ENCODE results near the gene RIN2. TPM values are rescaled to one million over a fixed set of nuclear protein-coding genes. Genes with fewer than 3 reads are reported as not detected.

Gene RIN2, protein sequence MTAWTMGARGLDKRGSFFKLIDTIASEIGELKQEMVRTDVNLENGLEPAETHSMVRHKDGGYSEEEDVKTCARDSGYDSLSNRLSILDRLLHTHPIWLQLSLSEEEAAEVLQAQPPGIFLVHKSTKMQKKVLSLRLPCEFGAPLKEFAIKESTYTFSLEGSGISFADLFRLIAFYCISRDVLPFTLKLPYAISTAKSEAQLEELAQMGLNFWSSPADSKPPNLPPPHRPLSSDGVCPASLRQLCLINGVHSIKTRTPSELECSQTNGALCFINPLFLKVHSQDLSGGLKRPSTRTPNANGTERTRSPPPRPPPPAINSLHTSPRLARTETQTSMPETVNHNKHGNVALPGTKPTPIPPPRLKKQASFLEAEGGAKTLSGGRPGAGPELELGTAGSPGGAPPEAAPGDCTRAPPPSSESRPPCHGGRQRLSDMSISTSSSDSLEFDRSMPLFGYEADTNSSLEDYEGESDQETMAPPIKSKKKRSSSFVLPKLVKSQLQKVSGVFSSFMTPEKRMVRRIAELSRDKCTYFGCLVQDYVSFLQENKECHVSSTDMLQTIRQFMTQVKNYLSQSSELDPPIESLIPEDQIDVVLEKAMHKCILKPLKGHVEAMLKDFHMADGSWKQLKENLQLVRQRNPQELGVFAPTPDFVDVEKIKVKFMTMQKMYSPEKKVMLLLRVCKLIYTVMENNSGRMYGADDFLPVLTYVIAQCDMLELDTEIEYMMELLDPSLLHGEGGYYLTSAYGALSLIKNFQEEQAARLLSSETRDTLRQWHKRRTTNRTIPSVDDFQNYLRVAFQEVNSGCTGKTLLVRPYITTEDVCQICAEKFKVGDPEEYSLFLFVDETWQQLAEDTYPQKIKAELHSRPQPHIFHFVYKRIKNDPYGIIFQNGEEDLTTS
- total RNA-seq (2016; rRNA removed; fragmentation: Illumina TruSeq; extraction: Trizol) (2.4 and 2.5 TPM in 2 replicates), polyA plus RNA-seq (2011; rRNA removed) (5.1 and 6.3 TPM in 2 replicates), polyA minus RNA-seq (2011; rRNA and poly(A)+ RNA removed; ENCODE audit: low replicate concordance) (10.0 and 31.5 TPM in 2 replicates), Bru-seq, nascent RNA (percentile 44 among the genes with signal in this experiment), BruChase-seq, experiment 1, labeled RNA remaining after a 6-hour chase (percentile 41 among the genes with signal in this experiment), BruChase-seq, experiment 2, labeled RNA remaining after a 2-hour chase (percentile 43 among the genes with signal in this experiment)
- total RNA-seq (2016; cell fraction: cytosol; rRNA removed; fragmentation: Illumina TruSeq; extraction: Trizol; ENCODE audit: low read depth), result 0.97 and 1.3 TPM in 2 replicates
- total RNA-seq (2016; cell fraction: insoluble cytoplasmic fraction; rRNA removed; fragmentation: Illumina TruSeq; extraction: Trizol), result 2.5 and 2.7 TPM in 2 replicates
- total RNA-seq (2016; cell fraction: membrane; rRNA removed; fragmentation: Illumina TruSeq; extraction: Trizol), result 2.7 and 3.4 TPM in 2 replicates
- total RNA-seq (2016; cell fraction: nucleus; rRNA removed; fragmentation: Illumina TruSeq; extraction: Trizol), result 2.6 and 4.1 TPM in 2 replicates
- 2.9 and 3.5 TPM in 2 replicates for polyA plus RNA-seq (2011; cell fraction: cytosol; rRNA removed)
- 7.6 and 9.1 TPM in 2 replicates for polyA plus RNA-seq (2011; cell fraction: nucleus; rRNA removed)
- polyA plus RNA-seq (2012), result 8.9 and 11.8 TPM in 2 replicates
- polyA plus RNA-seq (2016; cell fraction: cytosol; fragmentation: Illumina TruSeq; extraction: Trizol; ENCODE audit: low read depth), result 1.6 TPM in 2 replicates
- polyA plus RNA-seq (2016; cell fraction: insoluble cytoplasmic fraction; fragmentation: Illumina TruSeq; extraction: Trizol; ENCODE audit: low read depth), result 1.5 and 1.8 TPM in 2 replicates
- 2.1 and 2.3 TPM in 2 replicates for polyA plus RNA-seq (2016; cell fraction: membrane; fragmentation: Illumina TruSeq; extraction: Trizol; ENCODE audit: low read depth)
- 2.1 and 2.4 TPM in 2 replicates for polyA plus RNA-seq (2016; cell fraction: nucleus; fragmentation: Illumina TruSeq; extraction: Trizol; ENCODE audit: insufficient read depth, low read depth)
- 7.6 and 13.8 TPM in 2 replicates for polyA minus RNA-seq (2011; cell fraction: cytosol; rRNA and poly(A)+ RNA removed)
- polyA minus RNA-seq (2011; cell fraction: nucleus; rRNA and poly(A)+ RNA removed), result 28.8 and 31.8 TPM in 2 replicates
- long read RNA-seq, experiment 1, partial matches to known transcripts, result 1 of 8 reads
- long read RNA-seq, experiment 1, other reads (novel, unspliced or antisense), result 7 of 8 reads
- long read RNA-seq, experiment 2, partial matches to known transcripts, result 3 of 11 reads
- long read RNA-seq, experiment 2, other reads (novel, unspliced or antisense), result 8 of 11 reads

DNA sequence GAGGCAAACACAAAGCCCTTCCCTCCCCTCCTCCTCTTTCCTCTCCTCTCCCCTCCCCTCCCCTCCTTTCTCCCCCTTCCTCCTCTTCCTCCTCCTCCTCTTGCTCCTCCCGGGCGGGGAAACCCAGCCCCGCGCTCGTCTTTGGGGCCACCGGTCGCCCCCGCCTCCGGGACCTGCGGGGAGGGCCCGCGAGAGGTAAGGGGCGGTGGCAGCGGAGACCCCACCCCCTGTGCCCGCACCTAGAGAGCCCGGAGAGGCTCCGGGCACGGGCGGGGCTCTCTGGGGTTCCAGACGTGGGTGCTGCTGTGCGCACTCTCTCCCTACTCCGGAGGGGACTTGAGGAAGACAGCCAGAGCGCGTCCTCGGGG, at the start of gene RIN2:
Gene RIN2, plus strand, starts transcription at position 126 of the 368 bp plus-strand sequence. CDS start 131,344 bp downstream, outside the sequence.
- Histone ChIP-seq H4K20me1 (ENCODE audit: insufficient read depth, low read length) (no peaks in the 10 kb centered on the region), H3K27ac (ENCODE audit: extremely low read length, insufficient read depth, low read length) (peak within 1 kb of the TSS; percentile 61), H3K4me1 (ENCODE audit: insufficient read depth, low read length) (peaks cover 37% of the 10 kb centered on the region), H2AFZ (ENCODE audit: low read length) (peak within 1 kb of the TSS; percentile 50), H3K9ac (ENCODE audit: insufficient read depth, low read depth, low read length) (peak within 1 kb of the TSS; percentile 73), H3K9me3 (ENCODE audit: low read length) (no peaks in the 10 kb centered on the region), H3K36me3 (replicated peaks in 1 of 2; ENCODE audit: control insufficient read depth in 1 of 2, insufficient read depth in 2 of 2, low read length in 2 of 2) (no peaks in the 10 kb centered on the region), H3K4me3 (replicated peaks in 1 of 3; ENCODE audit: insufficient read depth in 1 of 3, low read depth in 2 of 3, low read length in 3 of 3) (peak within 1 kb of the TSS; percentile 61 to 85 (median 70)), H3K79me2 (ENCODE audit: insufficient read depth, low read length) (no peaks in the 10 kb centered on the region), H3K27me3 (ENCODE audit: control insufficient read depth in 1 of 2, insufficient read depth in 2 of 2, low read length in 2 of 2) (peaks cover 0 to 24% of the 10 kb centered on the region in 2 experiments; a peak in 3 of 5 replicates), H3K4me2 (ENCODE audit: low read depth, low read length) (peak within 1 kb of the TSS; percentile 90)
- 2% methylated on average over 25 of the region's 25 CpGs for WGBS (ENCODE audit: low lambda C conversion rate)
- intact Hi-C loops (cut with micrococcal nuclease; ENCODE audit: unreplicated experiment) (loop anchor here (2.0 to 10.0 kb wide), 2 partner anchors 65 to 153 kb away; no protein-coding TSS in a partner anchor), in situ Hi-C loops (cut with HindIII; ENCODE audit: extremely low pct_ligation_motif_present, low pct_unique_long_range_greater_than_20kb) (loop anchor here (5.0 kb wide), 1 partner anchor 66 kb away; no protein-coding TSS in a partner anchor)
- POLR2A ChIA-PET, result interaction anchor here (0.6 to 3.9 kb wide), 18 partner anchors 11 to 1173 kb away, joined by 3 to 20 read pairs (median 4); partner anchors contain the start of genes CFAP61 and CRNKL1
- no peak for DNase-seq (ENCODE audit: low spot score)
- no peak for FAIRE-seq
- CTCF ChIA-PET (ENCODE audit: low intra/inter-chr PET ratio, low total read pairs), result no interaction called here
- BruUV-seq (replicated peaks), result no TSS peak
- peak; percentile 69 for ATAC-seq
- no peak for TF ChIP-seq ZNF224 (CRISPR knock-in tag; IDR thresholded peaks at IDR 0.05)
- TF ChIP-seq ZBTB25 (CRISPR knock-in tag; IDR thresholded peaks at IDR 0.05), result no peak
- 0 out of 4 replicates have a peak, but pooled peaks of 1 of the 2 experiments have one; percentile 16 for TF ChIP-seq ATF4 (CRISPR knock-in tag; IDR thresholded peaks at IDR 0.05)
- TF ChIP-seq ZC3H13 (CRISPR knock-in tag; IDR thresholded peaks at IDR 0.05), result 0 out of 2 replicates have a peak, but pooled peaks have one; percentile 41
- TF ChIP-seq, protein P1, sequence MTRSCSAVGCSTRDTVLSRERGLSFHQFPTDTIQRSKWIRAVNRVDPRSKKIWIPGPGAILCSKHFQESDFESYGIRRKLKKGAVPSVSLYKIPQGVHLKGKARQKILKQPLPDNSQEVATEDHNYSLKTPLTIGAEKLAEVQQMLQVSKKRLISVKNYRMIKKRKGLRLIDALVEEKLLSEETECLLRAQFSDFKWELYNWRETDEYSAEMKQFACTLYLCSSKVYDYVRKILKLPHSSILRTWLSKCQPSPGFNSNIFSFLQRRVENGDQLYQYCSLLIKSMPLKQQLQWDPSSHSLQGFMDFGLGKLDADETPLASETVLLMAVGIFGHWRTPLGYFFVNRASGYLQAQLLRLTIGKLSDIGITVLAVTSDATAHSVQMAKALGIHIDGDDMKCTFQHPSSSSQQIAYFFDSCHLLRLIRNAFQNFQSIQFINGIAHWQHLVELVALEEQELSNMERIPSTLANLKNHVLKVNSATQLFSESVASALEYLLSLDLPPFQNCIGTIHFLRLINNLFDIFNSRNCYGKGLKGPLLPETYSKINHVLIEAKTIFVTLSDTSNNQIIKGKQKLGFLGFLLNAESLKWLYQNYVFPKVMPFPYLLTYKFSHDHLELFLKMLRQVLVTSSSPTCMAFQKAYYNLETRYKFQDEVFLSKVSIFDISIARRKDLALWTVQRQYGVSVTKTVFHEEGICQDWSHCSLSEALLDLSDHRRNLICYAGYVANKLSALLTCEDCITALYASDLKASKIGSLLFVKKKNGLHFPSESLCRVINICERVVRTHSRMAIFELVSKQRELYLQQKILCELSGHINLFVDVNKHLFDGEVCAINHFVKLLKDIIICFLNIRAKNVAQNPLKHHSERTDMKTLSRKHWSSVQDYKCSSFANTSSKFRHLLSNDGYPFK (CRISPR knock-in tag; IDR thresholded peaks at IDR 0.05; ENCODE audit: borderline replicate concordance), result no peak
- TF ChIP-seq, protein P2, sequence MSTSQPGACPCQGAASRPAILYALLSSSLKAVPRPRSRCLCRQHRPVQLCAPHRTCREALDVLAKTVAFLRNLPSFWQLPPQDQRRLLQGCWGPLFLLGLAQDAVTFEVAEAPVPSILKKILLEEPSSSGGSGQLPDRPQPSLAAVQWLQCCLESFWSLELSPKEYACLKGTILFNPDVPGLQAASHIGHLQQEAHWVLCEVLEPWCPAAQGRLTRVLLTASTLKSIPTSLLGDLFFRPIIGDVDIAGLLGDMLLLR (CRISPR knock-in tag; IDR thresholded peaks at IDR 0.05), result no peak
- peak; percentile 5; the same call in 1 of the 2 replicates for TF ChIP-seq ZNF263 (CRISPR knock-in tag; IDR thresholded peaks at IDR 0.05)
- no peak for TF ChIP-seq ZFP62 (CRISPR knock-in tag; IDR thresholded peaks at IDR 0.05)
- TF ChIP-seq NAIF1 (CRISPR knock-in tag; IDR thresholded peaks at IDR 0.05; ENCODE audit: borderline replicate concordance), result no peak

Measured in HepG2 (cell line).